ENCODE measurements around the gene TMEM8B.
"Not testable (repeated sequence)": the region's sequence is repeated elsewhere in the genome, so short reads cannot be mapped to it uniquely, and the experiment has no call there.

DNA sequence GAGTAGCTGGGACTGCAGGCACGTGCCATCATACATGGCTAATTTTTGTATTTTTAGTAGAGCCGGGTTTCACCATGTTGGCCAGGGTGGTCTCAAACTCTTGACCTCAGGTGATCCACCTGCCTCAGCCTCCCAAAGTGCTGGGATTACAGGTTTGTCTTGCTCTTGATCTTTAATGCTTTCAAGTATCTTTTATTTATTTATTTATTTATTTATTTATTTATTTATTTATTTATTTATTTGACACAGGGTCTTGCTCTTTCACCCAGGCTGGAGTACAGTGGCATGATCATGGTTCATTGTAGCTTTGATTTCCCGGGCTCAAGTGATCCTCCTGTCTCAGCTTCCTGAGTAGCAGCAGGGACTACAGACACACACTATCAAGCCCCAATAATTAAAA lies 55.9 kb downstream of the TMEM8B start:
- TF ChIP-seq CTCF (conservative IDR thresholded peaks at IDR 0.05 in 1 of 2, IDR thresholded peaks at IDR 0.05 in 1 of 2; ENCODE audit: extremely low read depth in 1 of 2, insufficient read depth in 1 of 2, low read depth in 1 of 2, low read length in 2 of 2); EZH2 (IDR thresholded peaks at IDR 0.05; ENCODE audit: borderline replicate concordance, low read length): not testable (repeated sequence)
